Small intestine (tissue), 7 donors: Measurements from ENCODE around the gene DIAPH2. TPM values are rescaled to one million over a fixed set of nuclear protein-coding genes. Genes with fewer than 3 reads are reported as not detected.

Source experiments
- DNase-seq, 2 donors: peaks; one replicate each; pipeline versions ENCODE4 v3.0.0 to v3.0.0-alpha.2; 2013
- FAIRE-seq: peaks from 2 replicates; lab custom pipeline; 2012; peaks lifted over from hg19 to GRCh38; lab: Jason Lieb, UNC
- H3K27ac ChIP-seq, 3 donors: one replicate each; pipeline ENCODE4 v1.5.1; 2013; ENCODE audit warnings: low read length in 2 of 3, mild to moderate bottlenecking in 2 of 3, control low read depth in 1 of 3, inconsistent platforms in 1 of 3, low read depth in 1 of 3, moderate library complexity in 1 of 3
- H3K27me3 ChIP-seq, 3 donors: one replicate each; pipeline ENCODE4 v1.6.1; 2013; ENCODE audit warnings: low read length in 3 of 3, inconsistent platforms in 1 of 3; ENCODE audit not compliant: control insufficient read depth in 3 of 3, insufficient read depth in 3 of 3
- H3K36me3 ChIP-seq, 3 donors: one replicate each; pipeline ENCODE4 v1.6.1; 2013; ENCODE audit warnings: low read length in 3 of 3, inconsistent platforms in 1 of 3, low read depth in 1 of 3, mild to moderate bottlenecking in 1 of 3, moderate library complexity in 1 of 3; ENCODE audit not compliant: control insufficient read depth in 3 of 3, insufficient read depth in 2 of 3
- H3K4me1 ChIP-seq, 3 donors: one replicate each; pipeline ENCODE4 v1.6.1; 2013; ENCODE audit warnings: low read length in 2 of 3, inconsistent platforms in 1 of 3, low read depth in 1 of 3, mild to moderate bottlenecking in 1 of 3, moderate library complexity in 1 of 3; ENCODE audit not compliant: control insufficient read depth in 3 of 3, insufficient read depth in 2 of 3
- H3K4me3 ChIP-seq, 3 donors: one replicate each; pipeline ENCODE4 v1.5.1; 2013; ENCODE audit warnings: low read length in 3 of 3, control low read depth in 1 of 3, inconsistent platforms in 1 of 3, low read depth in 1 of 3, mild to moderate bottlenecking in 1 of 3, moderate library complexity in 1 of 3
- H3K9me3 ChIP-seq, 2 donors: one replicate each; pipeline ENCODE4 v1.6.1; 2013; ENCODE audit warnings: low read depth in 1 of 2, low read length in 1 of 2; ENCODE audit not compliant: control insufficient read depth in 2 of 2, insufficient read depth in 1 of 2
- WGBS, 3 donors: extraction: QIAGEN DNeasy Blood & Tissue Kit; methylation state at CpG; one replicate each; pipeline ENCODE4 v1.1.7; 2013; 5-methylcytosine and 5-hydroxymethylcytosine counted together
- polyA plus RNA-seq, 4 donors: library from polyadenylated mRNA; stranded (reverse) in 3 of 4; unstranded in 1 of 4; fragments of 200-250 nt in 3 of 4; fragments of 120-200 nt in 1 of 4; gene quantifications; one replicate each; pipeline versions ENCODE4 v1.2.1 to v1.2.3, GENCODE V29; 2013
- donor health status: healthy with polysubstance abuse.
- donor health status: control.
- donor health status: control.
- donor health status: Bipolar disorder and iron deficiency.
- donor health status: healthy.

DIAPH2 gene
- polyA plus RNA-seq, 4 donors: 5.1 to 11.7 (median 6.1) TPM

- FAIRE-seq: no peak
- 64 to 83% (median 76%) methylated on average over 3 of the region's 3 CpGs for WGBS, 3 donors
These were observed 854.1 kb downstream of the DIAPH2 start for GRCh38 chrX:97538745-97539144.

GRCh38 chrX:97539970-97540519, 855.4 kb downstream of the DIAPH2 start:
- no peak for FAIRE-seq
- Histone ChIP-seq H3K9me3 (no peaks in the 10 kb centered on the region), H3K36me3 (no peaks in the 10 kb centered on the region), H3K4me1 (no peaks in the 10 kb centered on the region), H3K4me3 (no peak overlapping the region), H3K27ac (no peak overlapping the region), H3K27me3 (no peaks in the 10 kb centered on the region)
- WGBS, 3 donors: 56 to 65% (median 60%) methylated on average over 2 of the region's 2 CpGs
- no peak for DNase-seq

More at GRCh38 chrX:97538745-97539144, 854.1 kb downstream of the DIAPH2 start:
- no peaks in the 10 kb centered on the region for H3K27me3 ChIP-seq
- no peak overlapping the region for H3K27ac ChIP-seq
- H3K36me3 ChIP-seq: no peaks in the 10 kb centered on the region
- DNase-seq: no peak
- no peaks in the 10 kb centered on the region for H3K9me3 ChIP-seq
- no peaks in the 10 kb centered on the region for H3K4me1 ChIP-seq
- no peak overlapping the region for H3K4me3 ChIP-seq

GRCh38 chrX:97547877-97548578, 863.4 kb downstream of the DIAPH2 start:
- no peaks in the 10 kb centered on the region for H3K36me3 ChIP-seq
- H3K4me1 ChIP-seq: no peaks in the 10 kb centered on the region
- peak overlapping the region in 1 of 3 donors; percentile 42 for H3K27ac ChIP-seq
- FAIRE-seq: no peak
- 64 to 77% (median 68%) methylated on average over 3 of the region's 3 CpGs for WGBS, 3 donors
- H3K27me3 ChIP-seq: no peaks in the 10 kb centered on the region
- DNase-seq: peak; percentile 3 to 39
- H3K9me3 ChIP-seq: no peaks in the 10 kb centered on the region
- H3K4me3 ChIP-seq: no peak overlapping the region

- no peaks in the 10 kb centered on the region for H3K4me1 ChIP-seq
- H3K27ac ChIP-seq: no peak overlapping the region
- DNase-seq (no peak), FAIRE-seq (no peak)
- no peaks in the 10 kb centered on the region for H3K36me3 ChIP-seq
- no peak overlapping the region for H3K4me3 ChIP-seq
- 96 to 100% (median 97%) methylated on average over 3 of the region's 3 CpGs for WGBS, 3 donors
- no peaks in the 10 kb centered on the region for H3K27me3 ChIP-seq
- no peaks in the 10 kb centered on the region for H3K9me3 ChIP-seq
These were observed 867.2 kb downstream of the DIAPH2 start for GRCh38 chrX:97551821-97552220.

- no peaks in the 10 kb centered on the region for H3K27me3 ChIP-seq
- no peak overlapping the region for H3K4me3 ChIP-seq
- no peaks in the 10 kb centered on the region for H3K9me3 ChIP-seq
- FAIRE-seq (no peak), DNase-seq (no peak)
- H3K27ac ChIP-seq: no peak overlapping the region
- no peaks in the 10 kb centered on the region for H3K4me1 ChIP-seq
- H3K36me3 ChIP-seq: no peaks in the 10 kb centered on the region
- WGBS, 3 donors: 89 to 94% (median 89%) methylated on average over 2 of the region's 2 CpGs
These were observed 869.2 kb downstream of the DIAPH2 start for GRCh38 chrX:97553833-97554232.

GRCh38 chrX:97556359-97556758, 871.7 kb downstream of the DIAPH2 start:
- Histone ChIP-seq H3K36me3 (no peaks in the 10 kb centered on the region), H3K4me1 (no peaks in the 10 kb centered on the region), H3K27me3 (no peaks in the 10 kb centered on the region), H3K9me3 (no peaks in the 10 kb centered on the region), H3K27ac (no peak overlapping the region), H3K4me3 (no peak overlapping the region)
- FAIRE-seq (no peak), DNase-seq (no peak)
- 76 to 93% (median 81%) methylated on average over 3 of the region's 3 CpGs for WGBS, 3 donors

- Histone ChIP-seq H3K27ac (peak overlapping the region; percentile 32 to 55 (median 51)), H3K4me1 (peaks cover 0 to 2% (median 0%) of the 10 kb centered on the region in 3 donors), H3K36me3 (no peaks in the 10 kb centered on the region), H3K27me3 (no peaks in the 10 kb centered on the region), H3K9me3 (no peaks in the 10 kb centered on the region), H3K4me3 (peak overlapping the region in 2 of 3 donors; percentile 24 to 35)
- 0 to 3% (median 0%) methylated on average over 4 of the region's 4 CpGs for WGBS, 3 donors
- FAIRE-seq (no peak), DNase-seq (peak; percentile 49 to 50)
These were observed 879.0 kb downstream of the DIAPH2 start for GRCh38 chrX:97563531-97564133.

GRCh38 chrX:97564496-97564895, 879.9 kb downstream of the DIAPH2 start:
- Histone ChIP-seq H3K27me3 (no peaks in the 10 kb centered on the region), H3K4me1 (peaks cover 0 to 2% (median 0%) of the 10 kb centered on the region in 3 donors), H3K4me3 (no peak overlapping the region), H3K27ac (no peak overlapping the region), H3K9me3 (no peaks in the 10 kb centered on the region), H3K36me3 (no peaks in the 10 kb centered on the region)
- 87 to 89% (median 88%) methylated on average over 2 of the region's 2 CpGs for WGBS, 3 donors
- FAIRE-seq (no peak), DNase-seq (no peak)
